NOMO-1 (cell line): ENCODE results near the gene NDUFV2.

ENCODE experiments used
- DNase-seq, 2 experiments: peaks; one replicate each; lab custom pipeline; 2025; ENCODE audit not compliant: unreplicated experiment in 2 of 2; lab: John Stamatoyannopoulos, UW

Gene NDUFV2

DNA sequence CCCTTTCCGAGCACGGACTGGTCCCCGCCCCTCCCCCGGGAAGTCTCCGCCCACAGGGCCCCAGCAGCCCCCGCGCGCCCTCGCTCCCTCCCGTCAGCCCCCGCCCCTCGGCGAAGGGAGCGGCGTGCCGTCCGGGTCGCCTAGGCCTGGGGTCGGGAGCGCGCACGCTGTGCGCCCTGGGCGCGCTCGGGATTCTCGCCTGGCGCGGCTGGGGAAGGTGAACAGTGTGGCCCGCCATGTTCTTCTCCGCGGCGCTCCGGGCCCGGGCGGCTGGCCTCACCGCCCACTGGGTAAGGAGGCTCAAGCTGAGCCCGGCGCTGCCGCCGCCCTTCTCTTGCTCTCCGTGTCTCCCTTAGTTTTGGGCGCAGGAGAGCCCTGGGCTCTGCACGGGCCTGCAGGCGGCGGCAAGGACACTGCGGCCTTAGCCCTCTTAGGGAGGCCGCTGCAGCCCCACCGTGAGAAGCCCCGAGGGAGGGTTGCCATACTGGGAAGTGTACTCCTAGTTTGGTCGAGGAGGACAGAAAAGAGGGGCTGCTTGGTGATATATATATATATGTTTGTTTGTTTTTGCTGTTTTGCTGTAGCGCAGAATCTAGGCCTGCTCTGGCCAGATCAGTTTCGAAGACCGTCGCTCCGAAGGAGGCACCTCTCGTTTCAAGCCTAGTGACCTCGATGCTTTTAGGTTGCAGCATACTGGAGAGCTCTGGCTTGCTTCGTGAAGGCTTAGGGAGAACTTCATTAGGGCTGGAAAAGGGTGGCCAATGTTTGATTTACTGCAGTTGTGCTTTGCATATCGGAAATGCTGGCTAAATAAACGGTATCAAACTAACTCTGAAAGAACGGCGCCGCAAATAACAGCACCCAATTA is at the start of gene NDUFV2:
Gene NDUFV2 (plus strand): TSS at position 192 of the 868 bp plus-strand sequence. CDS start 45 bp downstream, at position 237.
- DNase-seq = peak; percentile 91 to 96

DNA sequence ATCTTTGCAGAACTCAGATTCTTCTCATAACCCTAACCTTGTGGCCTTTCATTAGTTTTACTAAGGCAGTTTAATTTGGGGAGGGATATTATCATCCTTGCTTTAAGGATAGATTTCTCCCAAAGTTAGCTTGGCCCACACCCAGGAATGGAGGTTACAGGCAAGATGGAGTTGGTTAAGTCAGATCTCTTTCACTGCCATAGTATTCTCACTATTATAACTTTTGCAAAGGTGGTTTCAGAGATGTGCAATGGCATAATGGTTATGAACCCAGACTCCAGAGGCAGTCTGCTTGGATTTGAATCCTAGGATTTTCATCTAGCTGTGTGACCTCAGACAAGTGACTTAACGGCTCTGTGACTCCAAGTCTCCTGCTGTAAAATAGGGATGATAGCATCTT is 48.7 kb upstream of the NDUFV2 start:
- DNase-seq = no peak

- peak; percentile 25 to 77 for DNase-seq
Observed at GRCh38 chr18:9055185-9055584, 47.3 kb upstream of the NDUFV2 start.

DNA sequence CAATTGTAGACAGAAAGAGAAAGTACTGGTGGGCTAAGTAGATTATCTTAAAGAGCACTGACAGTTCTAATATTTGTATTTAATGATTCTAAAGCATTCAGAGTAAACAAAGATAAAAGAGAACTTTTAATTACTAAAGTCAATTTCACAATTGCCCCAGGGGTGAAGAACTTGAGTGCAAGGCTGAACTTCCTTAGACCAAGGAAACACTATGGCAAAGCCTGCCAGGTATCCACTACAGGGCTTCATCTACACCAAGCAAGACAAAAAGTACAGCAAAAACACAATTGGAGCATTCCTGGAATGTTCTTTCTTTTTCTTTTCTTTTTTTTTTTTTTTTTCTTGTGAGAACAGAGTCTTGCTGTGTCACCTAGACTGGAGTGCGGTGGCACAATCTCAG is 46.9 kb upstream of the NDUFV2 start:
- no peak for DNase-seq

DNA sequence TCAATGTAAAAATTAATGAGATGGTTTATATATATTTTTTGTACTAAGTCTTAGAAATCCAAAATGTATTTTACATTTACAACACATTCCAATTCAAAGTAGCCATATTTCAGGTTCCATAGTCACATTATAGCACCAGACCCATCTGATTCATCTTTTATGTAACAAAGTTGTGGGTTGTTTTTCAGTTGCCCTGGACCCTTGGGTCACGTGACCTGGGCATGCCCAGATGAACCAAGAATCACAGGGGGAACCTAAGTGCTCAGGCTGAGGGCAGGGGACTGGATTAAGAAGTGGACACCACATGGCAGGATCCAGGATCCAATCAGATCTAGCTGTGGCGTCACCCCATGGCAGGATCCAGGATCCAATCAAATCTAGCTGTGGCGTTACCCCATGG is 44.9 kb upstream of the NDUFV2 start:
- no peak for DNase-seq

DNA sequence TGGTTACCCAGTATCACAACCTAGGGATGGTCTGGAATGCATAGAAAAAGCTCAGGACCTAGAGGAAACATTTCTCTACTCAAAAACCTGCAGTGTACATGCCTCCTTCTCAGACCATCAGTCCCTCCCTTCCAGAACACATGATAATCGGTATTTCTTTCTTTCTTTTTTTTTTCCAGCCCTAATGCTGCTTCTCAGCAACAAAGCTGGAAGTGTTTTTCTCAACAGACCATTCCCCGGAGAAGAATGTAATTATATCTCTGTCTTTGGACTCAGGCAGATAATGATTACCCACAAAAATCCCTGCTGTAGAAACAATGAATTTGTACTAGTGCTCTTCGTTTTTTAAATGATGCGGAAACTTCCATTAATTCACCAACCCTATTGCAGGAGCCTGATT is 44.1 kb upstream of the NDUFV2 start:
- DNase-seq = no peak

- DNase-seq = no peak
Observed at GRCh38 chr18:9062418-9062751, 40.1 kb upstream of the NDUFV2 start.

DNA sequence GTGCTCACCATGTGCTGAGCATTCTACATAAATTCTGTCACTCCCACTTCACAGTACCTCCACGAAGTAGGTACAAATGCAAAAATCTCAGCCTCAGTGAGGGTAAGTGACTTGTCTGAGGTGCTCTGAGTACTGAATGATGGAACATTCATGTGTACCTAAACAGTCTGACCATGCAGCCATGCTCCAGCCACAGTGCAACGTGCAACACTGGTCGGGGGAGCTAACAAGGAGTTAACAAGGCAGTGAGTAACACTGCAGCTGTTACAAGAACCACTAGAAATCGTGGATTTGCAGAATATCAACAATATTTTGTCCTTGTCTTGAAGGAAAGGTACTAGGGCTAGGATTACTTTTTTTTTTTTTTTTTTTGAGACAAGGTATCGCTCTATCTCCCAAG is 36.6 kb upstream of the NDUFV2 start:
- DNase-seq = no peak

DNA sequence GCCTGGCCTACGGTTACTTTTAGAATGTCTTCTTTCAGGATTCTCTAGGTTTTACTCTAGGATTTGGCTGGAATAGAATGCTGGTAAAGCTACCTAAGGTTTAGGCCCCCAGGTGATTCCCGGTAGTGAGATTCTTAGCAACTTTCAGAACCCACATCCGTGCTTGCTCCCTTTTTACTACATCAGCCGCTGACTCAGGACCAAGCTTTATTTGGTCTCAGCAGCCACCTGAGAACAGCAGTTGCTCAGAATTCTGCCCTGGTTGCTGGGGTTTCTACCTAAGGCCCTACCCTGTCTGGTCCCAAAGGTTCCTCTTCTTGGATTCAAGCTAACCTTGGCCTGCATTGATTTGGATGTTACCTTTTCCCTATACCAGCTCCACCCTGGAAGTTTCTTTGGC is 36.1 kb upstream of the NDUFV2 start:
- no peak for DNase-seq

GRCh38 chr18:9066817-9067306 is 35.6 kb upstream of the NDUFV2 start:
- DNase-seq = no peak

GRCh38 chr18:9067823-9068222 is 34.7 kb upstream of the NDUFV2 start:
- no peak for DNase-seq

GRCh38 chr18:9068346-9068745 is 34.2 kb upstream of the NDUFV2 start:
- no peak for DNase-seq

DNA sequence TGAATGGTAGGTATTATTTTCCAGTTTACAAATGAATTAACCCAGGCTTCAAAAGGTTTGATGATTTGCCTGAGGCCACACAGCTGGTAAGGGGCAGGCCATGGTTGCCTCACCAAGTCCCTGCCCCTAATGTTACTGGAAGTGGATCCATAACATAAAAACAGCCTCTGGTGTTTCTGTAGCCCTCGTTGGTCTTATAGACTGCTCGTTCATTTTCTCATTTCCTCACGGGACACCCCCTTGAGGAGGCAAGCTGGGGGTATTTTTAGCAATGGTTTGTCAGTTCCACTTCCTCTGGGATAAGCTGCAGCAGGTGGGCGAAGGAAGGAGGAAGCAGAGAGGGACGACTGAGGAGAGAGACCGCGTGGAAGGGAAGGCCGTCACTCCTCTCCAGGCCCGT is 32.9 kb upstream of the NDUFV2 start:
- peak in 1 of 2 experiments; percentile 19 for DNase-seq

GRCh38 chr18:9070212-9070611 is 32.3 kb upstream of the NDUFV2 start:
- DNase-seq = no peak

DNA sequence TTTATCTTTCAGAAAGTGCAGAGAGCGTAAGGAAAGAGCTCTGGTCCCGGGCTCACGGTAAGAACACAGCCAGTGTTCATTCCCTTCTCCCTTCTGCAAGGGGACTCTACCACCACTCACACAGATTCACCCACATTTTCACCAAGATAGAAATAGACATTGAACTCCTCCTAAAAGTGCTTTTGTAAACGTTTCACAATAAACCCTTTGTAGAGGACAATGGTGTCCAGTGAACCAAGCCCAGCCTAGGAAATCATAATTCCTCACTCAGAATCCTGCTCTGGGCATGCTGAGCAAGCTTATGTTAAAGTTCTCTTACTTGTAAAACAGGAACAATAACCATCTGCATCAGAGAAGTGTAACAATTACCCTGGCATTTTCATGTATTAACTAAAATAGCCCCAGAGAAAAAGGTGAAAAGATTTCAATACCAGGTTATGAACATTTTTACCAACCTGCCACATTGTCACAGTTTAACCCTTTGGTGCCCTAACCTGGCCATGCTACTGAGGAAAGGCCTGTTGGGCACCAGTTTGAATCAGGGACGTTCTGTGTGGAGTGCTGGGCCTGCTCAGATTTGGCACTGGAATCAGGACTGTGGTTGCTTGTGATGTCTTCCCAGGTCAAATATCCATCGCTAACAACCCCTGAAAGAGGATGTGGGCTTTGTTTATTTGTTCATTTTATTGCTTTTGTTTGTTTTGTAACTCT is 22.5 kb upstream of the NDUFV2 start:
- DNase-seq = no peak

- no peak for DNase-seq
Observed at GRCh38 chr18:9081940-9082339, 20.6 kb upstream of the NDUFV2 start.

DNA sequence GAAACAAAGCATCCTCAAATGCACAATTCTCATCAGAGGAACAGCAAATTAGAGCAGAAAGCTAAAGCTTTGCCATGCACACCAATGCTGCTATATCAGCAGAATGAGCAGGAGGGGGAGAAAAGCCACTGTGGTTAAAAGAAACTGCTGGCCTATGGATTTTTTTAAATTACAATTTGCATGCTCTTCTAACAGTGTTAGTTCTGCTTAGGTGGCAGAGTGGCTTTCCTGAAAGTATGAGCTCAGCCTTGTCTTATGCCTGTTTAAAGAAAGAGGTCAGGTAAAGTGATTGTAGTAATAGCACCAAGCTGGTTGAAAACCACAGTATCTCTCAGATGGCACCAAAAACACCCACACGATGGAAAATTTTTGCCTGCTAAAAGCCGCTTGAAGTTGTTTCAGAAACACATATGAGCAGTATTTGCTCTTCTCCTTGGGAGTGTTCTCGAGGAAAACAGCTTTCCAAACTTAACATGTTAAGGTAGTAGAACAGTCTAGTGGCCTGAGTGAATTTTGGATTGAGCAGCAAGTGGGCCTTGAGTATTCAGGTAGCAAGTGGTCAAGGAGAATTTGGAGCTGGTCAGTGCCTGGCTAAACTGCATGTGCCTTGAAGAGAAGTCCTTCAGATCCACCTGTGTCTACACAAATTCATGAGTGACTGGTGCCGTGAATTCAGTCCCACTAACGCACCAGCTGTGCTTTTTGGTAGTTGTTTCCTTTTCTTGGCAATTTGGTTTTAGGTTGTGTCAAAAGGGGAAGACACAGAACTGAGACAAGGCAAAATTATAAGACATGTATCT is 19.6 kb upstream of the NDUFV2 start:
- DNase-seq = peak in 1 of 2 experiments; percentile 19

DNA sequence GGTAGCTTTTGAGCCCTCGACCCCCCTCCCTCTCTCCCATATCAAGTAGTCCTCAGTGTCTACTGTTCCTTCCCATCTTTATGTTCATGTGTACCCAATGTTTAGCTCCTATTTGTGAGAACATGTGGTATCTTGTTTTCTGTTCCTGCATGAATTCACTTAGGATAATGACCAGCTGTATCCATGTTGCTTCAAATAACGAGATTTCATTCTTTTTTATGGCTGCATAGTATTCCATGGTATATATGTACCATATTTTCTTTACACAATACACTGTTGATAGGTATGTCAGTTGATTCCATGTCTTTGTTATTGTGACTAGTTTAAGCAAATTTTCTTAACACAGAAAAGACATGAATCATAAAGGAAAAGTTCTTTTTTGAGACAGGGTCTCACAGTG is 16.5 kb upstream of the NDUFV2 start:
- no peak for DNase-seq

- no peak for DNase-seq
Observed at GRCh38 chr18:9086624-9087023, 15.9 kb upstream of the NDUFV2 start.

- no peak for DNase-seq
Observed at GRCh38 chr18:9087144-9087543, 15.4 kb upstream of the NDUFV2 start.

GRCh38 chr18:9088252-9088651 is 14.2 kb upstream of the NDUFV2 start:
- no peak for DNase-seq
